ENCODE results near the gene KIF2A. TPM values are rescaled to one million over a fixed set of nuclear protein-coding genes. Genes with fewer than 3 reads are reported as not detected.

KIF2A gene
- total and polyA plus RNA-seq, 2 of the 4 experiments (the other 2 are of a cell fraction): 23.6 to 37.3 TPM

DNA sequence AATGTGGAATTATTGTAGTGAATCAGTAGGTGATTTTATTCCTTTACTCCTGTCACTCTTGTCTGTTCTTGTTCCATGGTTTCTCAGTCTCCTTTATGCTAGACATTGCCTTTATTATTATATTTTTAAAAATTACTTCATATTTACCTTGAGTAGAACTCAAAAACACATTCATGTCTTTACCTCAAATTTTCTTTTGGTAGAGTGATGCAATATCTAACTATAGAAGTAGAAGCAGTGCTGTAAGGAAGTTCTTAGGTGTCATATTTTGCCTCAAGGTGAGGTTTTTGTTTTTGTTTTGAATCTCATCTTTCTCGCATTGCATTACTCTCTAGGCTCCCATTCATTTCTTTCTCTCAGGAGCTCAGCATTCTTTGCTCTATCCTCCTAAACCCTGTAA, 118.8 kb downstream of the KIF2A start:
- Histone ChIP-seq H3K23ac (ENCODE audit: low read depth, low read length) (no peak overlapping the region), H4K20me1 (ENCODE audit: insufficient read depth, low read length) (peaks cover 2% of the 10 kb centered on the region; the same call in 1 of the 2 replicates), H3K4me3 (ENCODE audit: insufficient read depth, low read depth, low read length) (no peak overlapping the region), H4K8ac (ENCODE audit: low read depth in 2 of 2, low read length in 2 of 2) (no peak overlapping the region), H3K9me3 (ENCODE audit: control insufficient read depth, insufficient read depth, low read length) (no peaks in the 10 kb centered on the region), H2BK20ac (ENCODE audit: low read depth, low read length) (no peak overlapping the region), H4K91ac (ENCODE audit: insufficient read depth, low read depth, low read length) (no peak overlapping the region), H2AK5ac (ENCODE audit: low read depth, low read length) (no peak overlapping the region), H2BK120ac (ENCODE audit: low read depth, low read length) (no peak overlapping the region), H3K36me3 (ENCODE audit: control insufficient read depth, insufficient read depth, low read length) (no peaks in the 10 kb centered on the region), H3K79me1 (ENCODE audit: low read depth in 1 of 2, low read length in 2 of 2) (peaks cover 15 to 24% of the 10 kb centered on the region in 2 experiments; a peak in 3 of 4 replicates), H4K5ac (ENCODE audit: low read depth, low read length) (no peak overlapping the region), H3K4me2 (ENCODE audit: low read depth, low read length) (no peak overlapping the region), H3K27ac (ENCODE audit: insufficient read depth, low read length) (no peak overlapping the region), H2BK5ac (ENCODE audit: low read depth, low read length, poor library complexity, severe bottlenecking) (no peak overlapping the region), H3K27me3 (ENCODE audit: control insufficient read depth, insufficient read depth, low read length) (no peaks in the 10 kb centered on the region), H2BK15ac (ENCODE audit: low read depth, low read length) (no peak overlapping the region), H3K9ac (ENCODE audit: low read depth, low read length) (no peak overlapping the region), H2AFZ (replicated peaks; ENCODE audit: low read length, poor library complexity) (no peak overlapping the region), H2AK9ac (replicated peaks; ENCODE audit: low read depth, low read length, poor library complexity) (no peak overlapping the region), H3K18ac (ENCODE audit: low read depth, low read length) (no peak overlapping the region), H3K14ac (replicated peaks; ENCODE audit: low read depth, low read length) (no peak overlapping the region), H3K4me1 (ENCODE audit: control insufficient read depth, insufficient read depth, low read length) (no peaks in the 10 kb centered on the region), H3K4ac (ENCODE audit: low read depth, low read length) (no peak overlapping the region), H3K9me1 (ENCODE audit: insufficient read depth, low read length) (peaks cover 3% of the 10 kb centered on the region; the same call in 1 of the 2 replicates), H3K56ac (ENCODE audit: extremely low read depth, insufficient read depth, low read length) (no peak overlapping the region)
- intact Hi-C loops (cut with micrococcal nuclease): no loop called here
- no peak for TF ChIP-seq MXI1 (IDR thresholded peaks at IDR 0.05; ENCODE audit: borderline replicate concordance, low read depth, low read length)
- peak; percentile 27; the same call in 1 of the 2 replicates for TF ChIP-seq CEBPB (IDR thresholded peaks at IDR 0.05; ENCODE audit: low read depth, low read length)
- WGBS, 2 experiments (ENCODE audit: extremely low coverage in 2 of 2, insufficient read length in 1 of 2): no CpG with 5 or more reads among the region's 1 CpG
- dilution Hi-C loops (cut with HindIII; ENCODE audit: low sequenced_read_pairs, unreplicated experiment): no loop called here
- CTCF ChIA-PET: no interaction called here
- no peak for ATAC-seq (ENCODE audit: low read depth)
- in situ Hi-C loops (cut with MboI; ENCODE audit: low sequenced_read_pairs): no loop called here
- POLR2A ChIA-PET (ENCODE audit: unreplicated experiment): no interaction called here
- DNase-seq: no peak
- BruUV-seq (replicated peaks): no TSS peak

All from IMR-90 (cell line).